ENCODE measurements around the gene KCNK17.

DNA sequence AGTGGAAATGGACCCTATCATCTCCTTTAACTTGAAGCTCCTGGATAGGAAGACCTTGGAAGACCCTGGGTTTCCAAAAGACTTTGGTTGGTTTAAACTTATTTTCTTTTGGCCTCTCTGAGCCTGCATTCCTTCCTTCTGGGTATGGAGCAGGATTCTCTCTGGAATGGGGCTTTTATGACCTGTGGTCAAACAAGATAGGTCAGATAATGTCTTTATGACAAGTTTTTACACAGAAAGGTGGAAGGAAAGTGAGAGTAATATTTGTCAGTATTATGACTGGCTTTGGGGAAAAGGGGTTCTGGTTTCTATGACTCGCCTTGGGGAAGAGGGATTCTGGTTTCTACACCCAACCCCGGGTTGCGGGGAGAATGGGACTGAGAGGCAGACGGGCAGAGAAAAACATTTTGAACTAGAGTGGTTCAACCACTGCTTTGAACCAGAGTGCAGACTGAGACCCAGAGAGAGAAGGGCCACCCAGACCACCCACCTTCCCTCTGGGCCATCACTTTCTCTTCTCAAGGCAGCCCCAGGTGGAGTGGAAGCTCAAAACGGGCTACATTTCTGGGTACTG lies 47.4 kb downstream of the KCNK17 start:
- TF ChIP-seq, protein P1, sequence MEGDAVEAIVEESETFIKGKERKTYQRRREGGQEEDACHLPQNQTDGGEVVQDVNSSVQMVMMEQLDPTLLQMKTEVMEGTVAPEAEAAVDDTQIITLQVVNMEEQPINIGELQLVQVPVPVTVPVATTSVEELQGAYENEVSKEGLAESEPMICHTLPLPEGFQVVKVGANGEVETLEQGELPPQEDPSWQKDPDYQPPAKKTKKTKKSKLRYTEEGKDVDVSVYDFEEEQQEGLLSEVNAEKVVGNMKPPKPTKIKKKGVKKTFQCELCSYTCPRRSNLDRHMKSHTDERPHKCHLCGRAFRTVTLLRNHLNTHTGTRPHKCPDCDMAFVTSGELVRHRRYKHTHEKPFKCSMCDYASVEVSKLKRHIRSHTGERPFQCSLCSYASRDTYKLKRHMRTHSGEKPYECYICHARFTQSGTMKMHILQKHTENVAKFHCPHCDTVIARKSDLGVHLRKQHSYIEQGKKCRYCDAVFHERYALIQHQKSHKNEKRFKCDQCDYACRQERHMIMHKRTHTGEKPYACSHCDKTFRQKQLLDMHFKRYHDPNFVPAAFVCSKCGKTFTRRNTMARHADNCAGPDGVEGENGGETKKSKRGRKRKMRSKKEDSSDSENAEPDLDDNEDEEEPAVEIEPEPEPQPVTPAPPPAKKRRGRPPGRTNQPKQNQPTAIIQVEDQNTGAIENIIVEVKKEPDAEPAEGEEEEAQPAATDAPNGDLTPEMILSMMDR (conservative IDR thresholded peaks at IDR 0.05; ENCODE audit: low read length), result no peak
- no peak for TF ChIP-seq EZH2phosphoT487 (IDR thresholded peaks at IDR 0.05; ENCODE audit: borderline replicate concordance)
